Liver (tissue), 9 donors: ENCODE data around the gene LAMC2. TPM values are rescaled to one million over a fixed set of nuclear protein-coding genes. Genes with fewer than 3 reads are reported as not detected.

Experiments
- DNase-seq: peaks from one replicate; pipeline ENCODE4 v3.0.0-alpha.2; 2017; ENCODE audit warnings: low spot score
- H3K27ac ChIP-seq, 2 donors: one replicate each; pipeline ENCODE4 v1.7.0; 2013; ENCODE audit warnings: inconsistent platforms in 2 of 2, low read length in 2 of 2, control low read depth in 1 of 2, low read depth in 1 of 2, mild to moderate bottlenecking in 1 of 2
- H3K27me3 ChIP-seq, 4 donors: one replicate each; pipeline versions ENCODE4 v1.6.1 to v1.7.0; 2013; ENCODE audit warnings: low read length in 3 of 4, inconsistent platforms in 1 of 4, mild to moderate bottlenecking in 1 of 4, moderate library complexity in 1 of 4; ENCODE audit not compliant: control insufficient read depth in 4 of 4, insufficient read depth in 4 of 4
- H3K36me3 ChIP-seq, 4 donors: one replicate each; pipeline versions ENCODE4 v1.6.1 to v1.7.0; 2013; ENCODE audit warnings: low read length in 3 of 4, mild to moderate bottlenecking in 3 of 4, low read depth in 1 of 4, moderate library complexity in 1 of 4; ENCODE audit not compliant: control insufficient read depth in 4 of 4, insufficient read depth in 3 of 4
- H3K4me1 ChIP-seq, 4 donors: one replicate each; pipeline versions ENCODE4 v1.6.1 to v1.7.0; 2013; ENCODE audit warnings: low read length in 3 of 4, mild to moderate bottlenecking in 3 of 4, moderate library complexity in 1 of 4; ENCODE audit not compliant: control insufficient read depth in 4 of 4, insufficient read depth in 4 of 4
- H3K4me3 ChIP-seq, 3 donors: one replicate each; pipeline versions ENCODE4 v1.6.1 to v1.7.0; 2013; ENCODE audit warnings: low read length in 3 of 3, control low read depth in 1 of 3, low read depth in 1 of 3, mild to moderate bottlenecking in 1 of 3
- H3K9ac ChIP-seq, 2 donors: one replicate each; pipeline ENCODE4 v1.7.0; 2013; ENCODE audit warnings: low read length in 2 of 2, mild to moderate bottlenecking in 2 of 2, moderate library complexity in 2 of 2, control low read depth in 1 of 2, low read depth in 1 of 2
- H3K9me3 ChIP-seq, 4 donors: one replicate each; pipeline versions ENCODE4 v1.6.1 to v1.7.0; 2013; ENCODE audit warnings: low read length in 3 of 4; ENCODE audit not compliant: control insufficient read depth in 4 of 4
- ATF3 ChIP-seq: IDR thresholded peaks from 2 replicates; pipeline ENCODE4 v1.6.1; 2016; ENCODE audit warnings: antibody characterized with exemption
- EGR1 ChIP-seq, 2 donors: IDR thresholded peaks; 2 replicates each; pipeline ENCODE4 v1.6.1; 2016 to 2018; ENCODE audit warnings: antibody characterized with exemption in 2 of 2, low read depth in 2 of 2
- FOXA1 ChIP-seq: IDR thresholded peaks from 2 replicates; pipeline ENCODE4 v1.6.1; 2016; ENCODE audit warnings: antibody characterized with exemption
- FOXA2 ChIP-seq: IDR thresholded peaks from 2 replicates; pipeline ENCODE4 v1.6.1; 2016; ENCODE audit warnings: antibody characterized with exemption
- GABPA ChIP-seq, 2 donors: IDR thresholded peaks in 1 of 2; conservative IDR thresholded peaks in 1 of 2; 2 replicates each; pipeline ENCODE4 v1.6.1; 2016; ENCODE audit warnings: antibody characterized with exemption in 2 of 2, mild to moderate bottlenecking in 1 of 2, moderate library complexity in 1 of 2
- HNF4A ChIP-seq, 2 donors: conservative IDR thresholded peaks; 2 replicates each; pipeline ENCODE4 v1.6.1; 2016; ENCODE audit warnings: antibody characterized with exemption in 2 of 2, mild to moderate bottlenecking in 2 of 2
- HNF4G ChIP-seq: IDR thresholded peaks from 2 replicates; pipeline ENCODE4 v1.6.1; 2016; ENCODE audit warnings: antibody characterized with exemption
- JUND ChIP-seq, 2 donors: IDR thresholded peaks; 2 replicates each; pipeline ENCODE4 v1.6.1; 2016; ENCODE audit warnings: antibody characterized with exemption in 2 of 2
- MAX ChIP-seq: IDR thresholded peaks from 2 replicates; pipeline ENCODE4 v1.6.1; 2016; ENCODE audit warnings: antibody characterized with exemption
- NR2F2 ChIP-seq: IDR thresholded peaks from 2 replicates; pipeline ENCODE4 v1.6.1; 2016; ENCODE audit warnings: antibody characterized with exemption
- RAD21 ChIP-seq, 2 donors: IDR thresholded peaks; 2 replicates each; pipeline ENCODE4 v1.6.1; 2016; ENCODE audit warnings: antibody characterized with exemption in 2 of 2, mild to moderate bottlenecking in 2 of 2
- REST ChIP-seq: IDR thresholded peaks from 2 replicates; pipeline ENCODE4 v1.6.1; 2016; ENCODE audit warnings: antibody characterized with exemption, mild to moderate bottlenecking
- RXRA ChIP-seq, 2 donors: IDR thresholded peaks; 2 replicates each; pipeline ENCODE4 v1.6.1; 2017 to 2018; ENCODE audit warnings: antibody characterized with exemption in 2 of 2, mild to moderate bottlenecking in 1 of 2
- SP1 ChIP-seq: IDR thresholded peaks from 2 replicates; pipeline ENCODE4 v1.6.1; 2018; ENCODE audit warnings: antibody characterized with exemption, mild to moderate bottlenecking
- TAF1 ChIP-seq: conservative IDR thresholded peaks from 2 replicates; pipeline ENCODE4 v1.6.1; 2016; ENCODE audit warnings: antibody characterized with exemption, mild to moderate bottlenecking
- YY1 ChIP-seq: IDR thresholded peaks from 2 replicates; pipeline ENCODE4 v1.6.1; 2016; ENCODE audit warnings: antibody characterized with exemption, mild to moderate bottlenecking
- WGBS: extraction: QIAGEN DNeasy Blood & Tissue Kit; methylation state at CpG from one replicate; pipeline ENCODE4 v1.1.7; 2013; 5-methylcytosine and 5-hydroxymethylcytosine counted together
- polyA plus RNA-seq, 2 donors: library from polyadenylated mRNA; stranded (reverse) in 1 of 2; unstranded in 1 of 2; fragments of 200-250 nt in 1 of 2; fragments of >200 nt in 1 of 2; fragmentation: Nextera tagmentation in 1 of 2; extraction: Ambion mirVana in 1 of 2; gene quantifications; one replicate each; pipeline versions ENCODE4 v1.2.1 to v1.2.3, GENCODE V29; 2013 to 2015
- total RNA-seq, 2 donors: library from RNA; depleted of rRNA; stranded (reverse); fragments of >200 nt; gene quantifications; one replicate each; pipeline ENCODE4 v1.2.3, GENCODE V29; 2014
- TF ChIP-seq, protein P1 (sequence below): IDR thresholded peaks from 2 replicates; pipeline ENCODE4 v1.6.1; 2016; ENCODE audit warnings: antibody characterized with exemption
- TF ChIP-seq, protein P2 (sequence below): fragments of 150-350 bp; IDR thresholded peaks from 2 replicates; pipeline ENCODE4 v1.5.1; 2017; ENCODE audit warnings: improper control_type of control experiment, low read depth, low read length; ENCODE audit not compliant: missing input control
- donor health status: healthy.
- donor health status: healthy.
- donor health status: healthy.
- donor health status: healthy.
- donor health status: healthy.

The LAMC2 gene
- total and polyA plus RNA-seq, 4 donors = 0.05 to 0.42 (median 0.16) TPM

DNA sequence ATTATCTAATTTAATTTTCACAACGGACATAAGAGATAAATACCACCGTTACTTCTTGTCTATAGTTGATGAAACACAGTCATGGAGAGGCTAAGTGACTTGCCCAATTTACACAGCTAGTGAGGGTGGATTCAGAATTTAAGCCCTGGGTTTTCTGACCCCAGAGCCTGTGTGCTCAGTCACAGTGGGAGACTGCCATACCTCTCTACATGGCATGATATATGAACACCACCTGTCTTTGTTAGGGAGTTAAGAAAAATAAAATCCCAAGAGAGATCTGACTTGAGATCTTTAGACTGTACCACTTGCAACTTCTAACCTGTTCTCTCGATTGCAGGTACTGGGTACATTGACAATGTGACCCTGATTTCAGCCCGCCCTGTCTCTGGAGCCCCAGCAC is 40.3 kb downstream of the LAMC2 start:
- no peak overlapping the region for H3K27ac ChIP-seq
- H3K36me3 ChIP-seq = no peaks in the 10 kb centered on the region
- no peaks in the 10 kb centered on the region for H3K4me1 ChIP-seq
- H3K4me3 ChIP-seq = no peak overlapping the region
- TF ChIP-seq HNF4A (conservative IDR thresholded peaks at IDR 0.05) (no peak), RXRA (IDR thresholded peaks at IDR 0.05) (no peak)
- DNase-seq = no peak
- 88% methylated on average over 4 of the region's 4 CpGs for WGBS
- no peak overlapping the region for H3K9ac ChIP-seq
- H3K9me3 ChIP-seq = no peaks in the 10 kb centered on the region
- no peaks in the 10 kb centered on the region for H3K27me3 ChIP-seq

- no peak for TF ChIP-seq REST
- TF ChIP-seq RAD21 (IDR thresholded peaks at IDR 0.05) = no peak
- no peak for TF ChIP-seq YY1
- TF ChIP-seq FOXA2 = no peak
- no peak for TF ChIP-seq NR2F2
- TF ChIP-seq HNF4A (conservative IDR thresholded peaks at IDR 0.05) = no peak
- TF ChIP-seq FOXA1 = no peak
- no peak for TF ChIP-seq HNF4G
- no peak for TF ChIP-seq SP1
- TF ChIP-seq MAX = no peak
- TF ChIP-seq ATF3 = no peak
- TF ChIP-seq, protein P1, sequence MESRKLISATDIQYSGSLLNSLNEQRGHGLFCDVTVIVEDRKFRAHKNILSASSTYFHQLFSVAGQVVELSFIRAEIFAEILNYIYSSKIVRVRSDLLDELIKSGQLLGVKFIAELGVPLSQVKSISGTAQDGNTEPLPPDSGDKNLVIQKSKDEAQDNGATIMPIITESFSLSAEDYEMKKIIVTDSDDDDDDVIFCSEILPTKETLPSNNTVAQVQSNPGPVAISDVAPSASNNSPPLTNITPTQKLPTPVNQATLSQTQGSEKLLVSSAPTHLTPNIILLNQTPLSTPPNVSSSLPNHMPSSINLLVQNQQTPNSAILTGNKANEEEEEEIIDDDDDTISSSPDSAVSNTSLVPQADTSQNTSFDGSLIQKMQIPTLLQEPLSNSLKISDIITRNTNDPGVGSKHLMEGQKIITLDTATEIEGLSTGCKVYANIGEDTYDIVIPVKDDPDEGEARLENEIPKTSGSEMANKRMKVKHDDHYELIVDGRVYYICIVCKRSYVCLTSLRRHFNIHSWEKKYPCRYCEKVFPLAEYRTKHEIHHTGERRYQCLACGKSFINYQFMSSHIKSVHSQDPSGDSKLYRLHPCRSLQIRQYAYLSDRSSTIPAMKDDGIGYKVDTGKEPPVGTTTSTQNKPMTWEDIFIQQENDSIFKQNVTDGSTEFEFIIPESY = no peak
- no peak for TF ChIP-seq GABPA (IDR thresholded peaks at IDR 0.05 in 1 of 2, conservative IDR thresholded peaks at IDR 0.05 in 1 of 2)
- no peak for TF ChIP-seq EGR1 (IDR thresholded peaks at IDR 0.05; ENCODE audit: low read depth in 2 of 2)
- no peak for TF ChIP-seq TAF1
- TF ChIP-seq JUND (IDR thresholded peaks at IDR 0.05) = no peak
- TF ChIP-seq RXRA (IDR thresholded peaks at IDR 0.05) = no peak
- TF ChIP-seq, protein P2, sequence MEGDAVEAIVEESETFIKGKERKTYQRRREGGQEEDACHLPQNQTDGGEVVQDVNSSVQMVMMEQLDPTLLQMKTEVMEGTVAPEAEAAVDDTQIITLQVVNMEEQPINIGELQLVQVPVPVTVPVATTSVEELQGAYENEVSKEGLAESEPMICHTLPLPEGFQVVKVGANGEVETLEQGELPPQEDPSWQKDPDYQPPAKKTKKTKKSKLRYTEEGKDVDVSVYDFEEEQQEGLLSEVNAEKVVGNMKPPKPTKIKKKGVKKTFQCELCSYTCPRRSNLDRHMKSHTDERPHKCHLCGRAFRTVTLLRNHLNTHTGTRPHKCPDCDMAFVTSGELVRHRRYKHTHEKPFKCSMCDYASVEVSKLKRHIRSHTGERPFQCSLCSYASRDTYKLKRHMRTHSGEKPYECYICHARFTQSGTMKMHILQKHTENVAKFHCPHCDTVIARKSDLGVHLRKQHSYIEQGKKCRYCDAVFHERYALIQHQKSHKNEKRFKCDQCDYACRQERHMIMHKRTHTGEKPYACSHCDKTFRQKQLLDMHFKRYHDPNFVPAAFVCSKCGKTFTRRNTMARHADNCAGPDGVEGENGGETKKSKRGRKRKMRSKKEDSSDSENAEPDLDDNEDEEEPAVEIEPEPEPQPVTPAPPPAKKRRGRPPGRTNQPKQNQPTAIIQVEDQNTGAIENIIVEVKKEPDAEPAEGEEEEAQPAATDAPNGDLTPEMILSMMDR = no peak
- no peaks in the 10 kb centered on the region for H3K27me3 ChIP-seq
- H3K9me3 ChIP-seq = no peaks in the 10 kb centered on the region
- H3K27ac ChIP-seq = no peak overlapping the region
- 80% methylated on average over 4 of the region's 4 CpGs for WGBS
- H3K4me3 ChIP-seq = no peak overlapping the region
- no peaks in the 10 kb centered on the region for H3K36me3 ChIP-seq
- H3K9ac ChIP-seq = no peak overlapping the region
- H3K4me1 ChIP-seq = no peaks in the 10 kb centered on the region
- no peak for DNase-seq
Measured at GRCh38 chr1:183226963-183227362, 40.9 kb downstream of the LAMC2 start.
